NCI-H510A treated with DMSO at 0.1 percent for 48 hours (cell line): ENCODE data around the gene KNDC1.

Experiments
- DNase-seq: peaks from one replicate; lab custom pipeline; 2025; lab: John Stamatoyannopoulos, UW

Gene KNDC1

GRCh38 chr10:133177380-133178157 is 17.6 kb downstream of the KNDC1 start:
- DNase-seq: no peak

- DNase-seq: no peak
These were observed 18.5 kb downstream of the KNDC1 start for GRCh38 chr10:133178357-133179127.

- DNase-seq: no peak
These were observed 19.1 kb downstream of the KNDC1 start for GRCh38 chr10:133179128-133179520.

- DNase-seq: no peak
These were observed 19.6 kb downstream of the KNDC1 start for GRCh38 chr10:133179651-133180050.

GRCh38 chr10:133180192-133180964 is 20.4 kb downstream of the KNDC1 start:
- no peak for DNase-seq

GRCh38 chr10:133180965-133181639 is 21.1 kb downstream of the KNDC1 start:
- no peak for DNase-seq

- no peak for DNase-seq
These were observed 22.2 kb downstream of the KNDC1 start for GRCh38 chr10:133182190-133182589.

GRCh38 chr10:133182791-133183645 is 23.0 kb downstream of the KNDC1 start:
- no peak for DNase-seq

- no peak for DNase-seq
These were observed 23.8 kb downstream of the KNDC1 start for GRCh38 chr10:133183646-133184378.

- DNase-seq: no peak
These were observed 24.7 kb downstream of the KNDC1 start for GRCh38 chr10:133184591-133185244.

GRCh38 chr10:133185421-133185820 is 25.4 kb downstream of the KNDC1 start:
- DNase-seq: no peak

- no peak for DNase-seq
These were observed 25.9 kb downstream of the KNDC1 start for GRCh38 chr10:133185916-133186315.

- no peak for DNase-seq
These were observed 26.5 kb downstream of the KNDC1 start for GRCh38 chr10:133186416-133187090.

GRCh38 chr10:133187091-133187905 is 27.3 kb downstream of the KNDC1 start:
- DNase-seq: no peak

GRCh38 chr10:133187906-133188681 is 28.1 kb downstream of the KNDC1 start:
- no peak for DNase-seq

- no peak for DNase-seq
These were observed 29.2 kb downstream of the KNDC1 start for GRCh38 chr10:133189256-133189655.

- no peak for DNase-seq
These were observed 29.7 kb downstream of the KNDC1 start for GRCh38 chr10:133189726-133190125.

GRCh38 chr10:133190225-133190624 is 30.2 kb downstream of the KNDC1 start:
- DNase-seq: no peak
